KBM-7 (cell line): ENCODE results near the gene HCFC1R1.

Source experiments
- DNase-seq: peaks from one replicate; pipeline ENCODE4 v3.0.0-alpha.2; 2015
- in situ Hi-C: fragments of 300-500 bp; cut with MboI; formaldehyde crosslinking; loops from 2 replicates; pipeline ENCODE4 v1.14.3; 2020; ENCODE audit warnings: low sequenced_read_pairs, low pct_unique_long_range_greater_than_20kb, mixed read lengths

Gene HCFC1R1

DNA sequence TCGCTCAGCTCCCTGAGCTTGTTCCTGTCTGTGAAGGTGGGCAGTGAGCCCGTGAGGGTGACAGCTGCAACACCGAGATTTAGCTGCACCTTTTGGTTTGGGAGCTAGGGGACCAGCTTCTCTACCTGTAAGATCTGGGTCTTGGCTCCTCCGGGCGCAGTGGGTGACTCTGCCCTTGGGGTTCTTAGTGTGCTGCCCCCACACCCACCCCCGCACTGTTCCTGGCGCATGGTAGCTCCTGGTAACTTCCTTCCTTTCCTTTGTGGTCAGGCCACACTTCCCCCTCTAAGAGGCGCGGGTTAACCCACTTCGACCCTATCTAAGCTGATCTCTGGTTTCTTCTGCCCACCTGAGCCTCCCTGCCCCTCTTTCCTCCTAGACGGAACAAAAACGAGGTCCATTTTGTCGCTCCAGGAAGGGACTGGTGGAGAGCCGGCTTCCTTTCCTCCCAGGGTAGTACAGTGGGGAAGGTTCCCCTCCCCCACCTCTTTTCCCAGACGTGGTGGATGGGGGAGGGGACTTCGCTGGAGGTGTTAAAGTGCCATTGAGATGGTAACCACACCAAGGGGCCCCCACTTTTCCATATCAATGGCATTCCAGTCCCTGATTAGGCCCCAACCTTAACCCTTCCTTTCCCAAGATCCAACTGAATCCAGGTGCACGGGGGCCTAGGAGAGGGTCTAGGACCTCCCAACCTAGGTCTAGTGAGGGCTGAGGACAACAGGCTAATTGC, 15.6 kb downstream of the HCFC1R1 start:
- in situ Hi-C loops = no loop called here
- DNase-seq = peak; percentile 84

DNA sequence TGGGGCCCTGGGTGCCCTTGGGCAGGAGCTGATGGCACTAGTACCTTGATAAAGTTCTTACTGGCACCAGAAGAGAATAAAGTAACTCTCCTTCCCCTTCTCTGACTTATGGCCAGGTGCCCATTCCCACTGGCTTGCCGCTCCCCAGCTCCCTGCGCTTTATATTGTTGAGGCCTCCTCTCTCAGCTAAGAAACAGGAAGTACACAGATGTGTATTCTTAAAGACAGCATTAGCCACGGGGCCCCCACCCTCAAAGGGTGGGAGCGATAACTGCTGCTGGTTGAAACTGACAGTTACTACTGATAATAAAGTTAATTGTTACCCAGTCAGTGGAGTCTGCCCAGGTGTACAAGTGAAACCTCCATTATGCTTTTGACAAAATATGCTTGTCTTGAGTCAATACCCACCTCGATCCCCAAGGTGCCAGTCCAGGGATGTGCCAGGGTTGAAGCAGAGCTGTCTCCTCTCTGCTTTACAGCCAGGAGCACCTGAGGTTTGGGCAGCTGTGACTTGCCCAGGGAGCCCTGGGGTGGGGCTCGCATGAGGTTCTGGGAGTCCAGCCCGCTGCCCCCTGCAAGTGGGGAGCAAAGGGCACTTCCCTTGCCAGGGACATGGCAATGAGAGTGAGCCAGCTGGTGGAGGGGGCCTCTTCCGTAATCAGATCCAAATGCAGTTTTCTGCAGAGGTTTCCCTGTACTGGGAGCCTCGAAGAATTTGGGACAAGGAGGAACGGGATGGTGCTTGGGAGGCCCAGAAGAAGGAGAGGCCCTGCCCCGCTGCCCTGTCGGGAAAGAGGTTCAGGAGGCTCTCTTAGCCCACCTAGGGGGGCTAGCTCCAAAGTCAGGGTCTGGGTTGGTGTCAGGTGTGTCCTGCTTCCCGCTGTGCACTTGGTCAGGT, 16.4 kb downstream of the HCFC1R1 start:
- peak; percentile 80 for DNase-seq
- in situ Hi-C loops = no loop called here

DNA sequence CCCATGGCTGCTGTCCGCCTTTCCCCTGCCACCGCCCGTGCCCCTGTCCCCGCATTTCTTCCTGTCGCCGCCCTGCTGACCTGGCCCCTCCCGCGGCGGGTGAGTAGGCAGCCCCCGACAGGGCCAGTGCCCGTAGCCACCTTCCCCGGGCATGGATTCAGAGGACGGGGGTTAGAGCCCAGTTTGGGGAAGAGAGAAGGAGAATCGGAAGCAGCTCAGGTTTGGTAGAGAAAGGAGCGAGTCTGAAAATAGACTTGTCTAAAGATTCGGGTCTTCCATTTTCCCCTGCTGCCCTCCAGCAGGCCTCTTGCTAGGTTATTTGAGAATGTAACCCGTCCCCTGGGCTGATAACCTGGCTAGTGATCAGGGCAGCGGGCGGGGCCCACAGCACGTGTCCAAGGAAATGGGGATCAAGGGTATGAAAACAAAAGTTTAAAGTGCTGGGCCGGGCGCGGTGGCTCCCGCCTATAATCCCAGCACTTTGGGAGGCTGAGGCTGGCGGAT, 18.9 kb downstream of the HCFC1R1 start:
- DNase-seq = peak; percentile 43
- in situ Hi-C loops = no loop called here

DNA sequence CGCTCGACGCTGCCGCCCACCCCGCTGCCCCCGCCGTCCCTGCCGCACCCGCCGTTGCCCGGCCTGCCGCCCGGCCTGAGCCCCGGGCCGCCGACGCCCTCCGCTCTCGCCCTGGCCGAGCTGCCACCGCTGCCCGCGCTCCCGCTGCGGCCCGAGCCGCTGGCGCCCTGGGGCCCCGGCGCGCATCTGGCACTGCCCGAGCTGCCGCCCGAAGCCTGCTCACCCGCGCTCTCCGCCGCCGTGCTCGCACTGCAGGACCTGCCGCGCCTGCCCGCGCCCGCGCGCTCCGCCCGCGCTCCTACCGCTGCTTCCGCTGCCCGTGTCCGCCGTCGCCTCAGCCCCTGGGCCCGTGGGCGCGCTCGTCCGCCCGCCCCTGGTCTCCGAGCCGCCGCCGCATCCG, 19.4 kb downstream of the HCFC1R1 start:
- no peak for DNase-seq
- in situ Hi-C loops = no loop called here

DNA sequence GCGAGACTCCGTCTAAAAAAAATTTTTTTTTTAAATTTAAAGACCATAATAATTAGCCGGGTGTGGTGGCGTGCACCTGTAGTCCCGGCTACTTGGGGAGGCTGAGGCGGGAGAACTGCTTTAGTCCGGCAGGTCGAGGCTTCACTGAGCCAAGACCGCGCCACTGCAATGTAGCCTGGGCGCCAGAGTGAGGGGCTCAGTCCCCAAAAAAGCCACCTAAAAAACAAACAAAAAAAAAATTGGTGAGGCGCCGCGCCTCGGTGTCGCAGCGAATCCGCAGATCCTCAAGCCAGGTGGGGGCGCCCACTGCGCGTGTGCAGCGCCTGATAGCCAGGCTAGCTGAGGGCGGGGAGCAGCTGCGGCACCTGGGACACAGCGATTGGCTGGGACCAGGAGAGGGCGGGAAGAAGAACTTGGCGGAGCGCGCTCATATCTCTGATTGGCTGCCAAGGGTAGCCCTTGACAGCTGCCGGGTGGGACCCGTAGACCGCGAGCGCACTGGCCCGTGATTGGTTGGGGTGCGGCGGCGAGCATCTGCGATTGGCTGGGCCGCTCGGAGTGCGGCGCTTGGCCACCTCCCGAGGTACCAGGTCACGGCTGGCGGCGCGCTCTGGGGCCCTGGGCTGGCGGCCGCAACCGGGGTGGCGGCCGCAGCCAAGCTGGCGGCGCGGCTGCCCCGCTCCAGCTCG, 20.0 kb downstream of the HCFC1R1 start:
- in situ Hi-C loops = no loop called here
- peak; percentile 100 for DNase-seq

DNA sequence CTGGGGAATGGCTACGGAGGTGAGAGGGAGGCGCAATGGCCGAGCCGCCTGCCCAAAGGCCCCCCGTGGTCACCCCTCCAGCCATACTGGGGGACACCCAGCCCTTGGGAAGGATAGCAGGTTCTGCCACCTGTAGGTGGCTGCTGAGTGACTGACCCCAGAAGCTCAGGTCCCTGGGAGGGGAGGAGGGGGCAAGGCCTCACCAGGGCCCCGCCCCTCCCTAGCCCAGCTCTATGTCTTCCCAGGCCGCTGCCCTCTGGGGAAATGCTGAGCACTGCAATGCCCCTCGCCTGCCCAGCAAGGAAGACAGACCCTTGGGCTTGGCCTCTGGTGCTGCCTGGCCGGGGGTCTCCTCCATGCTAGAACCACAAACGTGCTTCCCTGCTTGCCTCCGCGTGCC, 22.4 kb downstream of the HCFC1R1 start:
- no peak for DNase-seq
- in situ Hi-C loops = no loop called here

DNA sequence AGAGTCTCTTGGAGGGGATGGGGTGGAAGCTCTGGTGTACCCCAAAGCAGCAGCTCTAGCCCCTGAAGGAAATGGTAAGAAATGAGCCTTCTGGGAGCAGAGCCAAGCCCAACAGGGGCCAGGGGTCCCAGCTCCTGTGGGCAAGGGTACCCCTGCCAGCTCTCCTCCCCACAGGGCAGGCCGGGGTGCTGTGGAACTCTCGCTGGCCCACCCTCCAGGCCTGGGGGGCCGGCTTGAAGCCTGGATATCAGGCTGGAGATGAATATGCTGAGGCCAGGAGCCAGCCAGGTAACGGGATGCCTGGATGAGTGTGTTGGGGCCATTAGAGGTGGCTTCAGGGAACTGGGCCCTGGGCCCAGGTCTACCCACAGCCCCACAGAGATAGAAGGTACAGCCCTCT, 23.2 kb downstream of the HCFC1R1 start:
- in situ Hi-C loops = no loop called here
- no peak for DNase-seq

DNA sequence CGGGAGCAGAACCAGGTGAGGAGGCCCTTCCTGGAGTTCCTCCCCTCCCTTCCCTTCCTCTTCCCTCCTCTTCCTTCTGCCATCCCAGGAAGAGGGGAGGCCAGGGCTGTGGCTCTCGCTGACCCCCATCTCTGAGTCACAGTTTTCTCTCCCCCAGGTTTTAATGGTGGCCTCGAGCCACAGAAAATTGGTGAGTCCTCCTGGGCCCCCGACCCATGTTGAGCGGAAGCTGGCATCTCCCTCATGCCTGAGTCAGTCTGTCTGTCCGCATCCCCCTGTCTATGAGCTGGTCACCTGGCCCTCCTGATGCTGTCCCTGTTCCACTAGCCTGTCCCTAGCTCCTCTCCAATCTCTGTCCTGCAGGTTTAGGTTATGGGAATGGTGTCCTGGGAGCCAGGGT, 23.8 kb downstream of the HCFC1R1 start:
- in situ Hi-C loops = no loop called here
- no peak for DNase-seq

DNA sequence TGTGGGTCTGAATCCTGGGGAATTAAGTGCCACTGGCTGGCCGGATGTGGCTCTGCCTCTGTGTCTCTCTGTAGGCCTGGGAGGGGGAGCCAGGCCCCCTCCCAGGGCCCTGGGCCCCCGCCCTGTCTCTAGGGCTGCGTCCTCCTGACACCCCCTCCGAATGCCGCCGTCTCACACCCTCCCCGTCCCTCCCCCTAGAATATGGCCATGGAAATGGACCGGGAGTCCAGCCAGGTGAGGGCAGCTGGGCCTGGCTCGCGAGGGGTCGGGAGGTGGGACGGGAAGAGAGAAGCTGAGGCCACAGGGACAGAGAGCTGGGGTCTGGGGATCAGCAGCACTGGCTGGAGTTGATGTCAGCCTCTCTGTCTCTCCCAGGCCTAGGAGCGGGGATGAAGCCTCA, 27.4 kb downstream of the HCFC1R1 start:
- DNase-seq = no peak
- in situ Hi-C loops = no loop called here

DNA sequence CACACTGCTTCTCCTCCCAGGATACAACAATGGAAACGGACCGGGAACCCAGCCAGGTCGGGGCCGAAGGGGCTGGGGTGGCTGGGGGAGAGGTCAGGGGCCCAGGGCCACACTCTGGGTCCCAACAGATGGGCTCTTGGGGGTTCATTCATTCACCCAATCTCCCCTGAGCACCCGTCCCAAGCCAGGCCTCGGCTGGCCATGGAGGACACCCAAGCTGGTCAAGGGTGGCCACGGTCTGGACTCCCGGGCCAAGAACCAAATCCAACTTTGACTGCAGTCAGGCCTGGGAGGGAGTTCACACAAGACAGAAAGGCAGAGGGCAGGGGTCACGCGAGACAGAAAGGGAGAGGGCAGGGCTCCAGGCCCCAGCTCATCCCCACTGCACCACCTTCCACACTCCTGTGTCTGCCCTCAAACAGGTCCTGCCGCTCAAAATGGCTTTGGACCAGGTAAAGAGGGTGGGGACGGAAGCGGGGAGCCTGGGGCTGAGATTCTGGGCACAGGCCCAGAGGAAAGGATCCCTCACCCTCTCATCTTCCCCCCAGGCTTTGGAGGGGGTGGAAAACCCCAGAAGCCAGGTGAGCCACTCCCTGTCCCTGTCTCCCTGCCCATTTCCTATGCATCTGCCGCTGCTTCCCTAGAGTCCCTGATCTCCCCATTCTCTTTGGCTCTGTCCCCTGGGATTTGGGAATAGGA, 31.2 kb downstream of the HCFC1R1 start:
- in situ Hi-C loops = no loop called here

DNA sequence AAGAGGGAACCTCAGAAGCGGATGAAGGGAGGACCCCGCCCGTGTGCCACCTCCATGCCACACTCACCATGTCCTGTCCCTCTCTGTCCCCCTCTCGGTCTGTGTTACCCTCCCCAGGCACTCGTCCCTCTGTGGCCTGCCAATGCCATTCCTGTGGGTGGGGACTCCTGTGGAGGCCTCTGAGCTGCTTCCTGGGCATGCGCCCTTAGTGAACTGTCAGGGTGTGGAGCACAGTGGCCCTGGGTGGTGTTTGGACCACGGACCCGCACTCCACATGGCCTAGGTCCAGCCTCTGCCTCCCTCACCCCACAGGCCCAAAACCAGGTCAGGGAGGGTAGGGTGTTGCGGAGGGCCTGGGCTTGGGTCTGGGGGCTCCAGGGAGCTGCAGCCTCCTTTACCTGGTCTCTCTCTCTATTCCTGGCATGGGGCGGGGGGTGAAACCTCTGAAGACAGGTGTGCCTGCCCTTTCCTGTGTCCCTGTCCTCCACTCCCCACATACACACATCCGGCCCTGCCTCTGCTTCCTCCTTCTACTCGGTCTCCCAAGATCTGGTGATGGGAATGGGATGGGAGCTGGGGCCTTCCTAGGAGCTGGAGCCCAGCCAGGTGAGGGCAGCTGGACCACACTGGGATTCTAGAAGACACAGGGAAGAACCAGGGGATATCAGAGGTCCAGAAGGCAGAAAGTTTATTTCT, 32.0 kb downstream of the HCFC1R1 start:
- in situ Hi-C loops = no loop called here
- DNase-seq = no peak

More for the DNA sequence above, 31.2 kb downstream of the HCFC1R1 start:
- no peak for DNase-seq

DNA sequence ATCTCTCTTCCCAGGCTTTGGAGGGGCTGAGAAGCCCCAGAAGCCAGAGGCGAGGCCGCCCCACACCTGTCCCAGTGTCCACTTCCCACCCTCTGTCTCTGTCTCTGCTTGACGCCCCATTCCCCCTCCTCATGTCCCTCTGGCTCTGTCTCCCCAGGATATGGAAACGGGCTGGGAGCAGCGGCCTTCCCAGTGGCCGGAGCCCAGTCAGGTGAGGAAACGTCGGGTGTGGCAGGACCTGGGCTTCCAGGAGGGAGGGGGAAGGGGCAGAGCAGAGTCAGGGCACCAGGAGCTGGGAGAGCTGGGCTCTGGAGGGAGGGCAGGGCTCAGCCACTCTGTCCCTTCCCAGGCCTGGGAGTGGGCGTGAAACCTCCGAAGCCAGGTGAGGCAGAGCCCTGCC, 32.9 kb downstream of the HCFC1R1 start:
- DNase-seq = no peak
- in situ Hi-C loops = no loop called here

DNA sequence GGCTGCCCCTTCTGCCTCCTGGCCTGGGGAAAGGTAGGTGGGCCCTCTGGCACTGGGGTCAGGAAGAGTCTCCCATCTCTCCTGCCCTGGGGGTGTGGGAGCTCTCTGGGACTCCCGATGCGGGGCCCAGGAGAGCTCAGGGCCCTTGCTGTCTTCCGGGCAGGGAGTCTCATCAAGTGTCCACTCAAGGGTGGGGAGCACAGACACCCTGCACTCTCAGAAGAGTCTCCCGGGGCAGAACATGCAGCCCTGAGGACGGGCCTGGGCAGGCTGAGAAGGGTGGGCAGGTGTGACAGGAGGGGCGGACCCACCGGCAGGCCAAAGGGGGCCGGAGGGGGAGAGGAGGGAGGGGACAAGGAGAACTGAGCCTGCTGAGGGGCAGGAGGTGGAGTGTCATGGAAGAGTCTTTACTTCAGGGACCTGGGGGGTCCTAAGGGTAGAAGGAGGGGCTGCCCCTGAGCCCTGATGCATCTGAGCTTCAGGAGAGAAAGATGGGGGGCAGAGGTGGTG, 35.1 kb downstream of the HCFC1R1 start:
- in situ Hi-C loops = no loop called here

DNA sequence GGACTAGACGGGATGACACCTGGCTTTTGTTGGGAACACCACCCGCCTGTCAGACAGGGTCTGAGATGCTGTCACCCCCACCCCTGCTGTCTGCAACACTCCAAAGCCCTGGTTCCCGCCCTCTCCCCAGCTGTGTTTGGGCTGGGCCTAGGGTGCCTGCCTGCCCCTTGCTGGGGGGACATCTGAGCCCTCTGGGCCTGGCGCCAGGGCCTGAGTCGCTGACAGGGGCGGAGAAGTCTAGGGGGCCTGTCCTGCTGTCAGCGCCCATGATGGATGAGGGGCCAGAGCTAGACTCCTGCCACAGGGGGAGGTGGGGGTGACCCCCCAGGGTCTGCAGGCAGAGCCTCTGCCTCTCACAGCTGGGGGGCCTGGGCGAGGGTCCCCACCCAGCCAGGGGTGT, 35.9 kb downstream of the HCFC1R1 start:
- DNase-seq = no peak
- in situ Hi-C loops = no loop called here

More for the DNA sequence above, 35.1 kb downstream of the HCFC1R1 start:
- no peak for DNase-seq

DNA sequence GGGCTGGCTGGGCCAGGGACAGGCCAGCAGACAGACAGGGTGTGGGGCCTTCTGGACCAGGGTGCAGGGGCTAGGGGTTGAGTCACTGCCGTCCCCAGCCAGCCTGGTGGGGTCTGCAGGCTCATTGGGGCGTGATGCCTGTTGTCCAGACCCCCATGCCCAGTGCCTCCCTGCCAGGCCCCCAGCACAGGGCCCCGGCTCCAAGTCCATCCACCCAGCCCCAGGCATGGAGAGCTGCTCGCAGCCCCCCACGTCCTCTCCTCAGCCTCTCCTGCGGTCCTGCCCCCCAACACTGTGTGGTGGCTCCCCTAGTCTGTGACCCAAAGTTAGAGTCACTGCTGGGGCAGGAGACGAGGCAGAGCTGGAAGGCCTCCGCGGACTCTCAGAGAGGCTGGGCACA, 36.5 kb downstream of the HCFC1R1 start:
- in situ Hi-C loops = no loop called here
- no peak for DNase-seq

DNA sequence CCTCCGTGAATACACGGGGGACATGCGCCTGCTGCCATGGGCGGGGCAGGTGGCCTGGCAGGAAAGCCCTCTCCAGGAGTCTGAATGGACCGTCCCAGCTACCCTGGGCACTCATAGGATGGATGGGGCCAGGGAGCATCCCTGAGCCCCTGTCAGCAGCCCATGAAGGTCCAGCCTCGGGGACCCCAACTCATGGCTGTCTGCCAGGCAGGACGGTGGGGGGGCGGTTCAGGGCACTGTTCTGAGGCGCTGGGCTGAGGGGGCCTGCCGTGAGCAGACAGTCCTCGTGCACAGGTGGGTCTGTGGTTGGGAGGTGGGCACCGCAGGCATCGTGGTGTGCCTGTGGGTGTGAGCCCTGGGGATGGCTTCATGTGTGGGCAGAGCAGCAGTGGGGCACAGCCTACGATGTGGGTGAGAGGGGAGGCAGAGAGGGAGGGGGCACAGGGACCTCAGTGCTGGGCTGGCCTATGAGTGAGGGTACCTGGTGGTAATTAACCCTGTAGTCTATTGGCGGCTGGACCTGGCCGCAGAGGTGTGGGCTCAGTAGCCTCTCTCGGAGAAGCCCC, 37.0 kb downstream of the HCFC1R1 start:
- in situ Hi-C loops = no loop called here
- DNase-seq = no peak

DNA sequence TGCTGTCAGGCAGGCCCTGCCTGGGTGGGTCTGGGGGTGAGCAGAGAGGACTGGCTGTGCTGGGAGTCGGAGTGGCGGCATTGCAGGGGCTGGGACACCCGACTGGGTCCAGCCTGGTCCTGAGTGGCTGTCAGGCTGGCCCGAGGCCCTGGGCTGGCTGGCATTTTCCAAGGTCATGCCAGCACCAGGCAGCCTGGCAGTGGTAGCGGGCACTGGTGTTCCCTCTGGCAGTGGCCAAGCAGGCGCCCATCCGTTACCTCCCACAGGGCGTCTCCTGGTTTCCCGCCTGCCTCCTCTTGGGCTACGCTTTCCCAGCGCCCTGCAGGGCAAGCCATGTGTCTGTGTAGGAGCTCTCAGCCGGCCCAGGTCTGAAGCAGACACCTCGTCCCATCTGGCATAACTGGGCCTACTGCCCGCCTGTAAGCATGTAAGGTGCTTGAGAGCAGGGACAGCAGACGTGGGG, 37.8 kb downstream of the HCFC1R1 start:
- in situ Hi-C loops = no loop called here
- no peak for DNase-seq

DNA sequence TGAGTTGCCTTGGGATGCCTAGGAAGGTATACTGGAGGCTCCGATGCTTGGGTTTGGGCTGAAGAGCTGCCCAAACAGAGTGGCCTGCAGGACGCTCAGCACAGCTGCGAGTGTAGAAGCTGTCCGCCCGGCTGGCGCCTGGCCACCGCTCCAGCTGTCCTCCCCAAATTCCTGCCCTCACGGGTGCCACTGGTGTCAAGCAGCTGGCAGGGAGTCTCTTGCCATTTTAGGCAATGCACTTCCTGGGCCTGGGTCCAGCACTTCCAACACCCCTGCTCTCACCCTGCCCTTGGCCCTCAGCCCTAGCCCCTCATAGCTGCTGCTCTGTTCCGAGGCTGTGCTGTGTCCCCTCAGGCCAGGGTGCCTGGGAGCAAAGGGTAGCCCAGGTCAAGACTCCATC, 38.3 kb downstream of the HCFC1R1 start:
- DNase-seq = no peak
- in situ Hi-C loops = no loop called here
